Endothelial cell of umbilical vein (primary cell): Measurements from ENCODE around the gene MED13. TPM values are rescaled to one million over a fixed set of nuclear protein-coding genes. Genes with fewer than 3 reads are reported as not detected.

ENCODE experiments used
- BruUV-seq: library from RNA; stranded (reverse); fragments of 400-500 nt; replicated peaks from 2 replicates; lab custom pipeline; 2021; lab: Mats Ljungman, UMichigan
- CTCF ChIA-PET: fragments of 300-600, 350-600 bp; sonication (Branson Sonifier 250); formaldehyde crosslinking; loops from one replicate; lab custom pipeline; 2021; ENCODE audit warnings: antibody characterized with exemption, inconsistent platforms; lab: Charles Lee
- POLR2A ChIA-PET: fragments of 300-600, 350-600 bp; sonication (Branson Sonifier 250); formaldehyde crosslinking; loops from one replicate; lab custom pipeline; 2021; ENCODE audit warnings: antibody characterized with exemption, inconsistent platforms; lab: Charles Lee
- DNase-seq: peaks from one replicate; pipeline ENCODE4 v3.0.0-alpha.2; 2011; ENCODE audit warnings: low read depth, low spot score
- FAIRE-seq: peaks from 2 replicates; lab custom pipeline; 2011; peaks lifted over from hg19 to GRCh38; lab: Jason Lieb, UNC
- H2AFZ ChIP-seq: 2 replicates; pipeline ENCODE4 v1.6.0; 2012; ENCODE audit warnings: low read depth, low read length, control low read depth, inconsistent platforms
- H3K27ac ChIP-seq: 2 replicates; pipeline ENCODE4 v1.5.1; 2011; ENCODE audit warnings: low read depth, mild to moderate bottlenecking, control low read depth, low read length, moderate library complexity; ENCODE audit not compliant: insufficient read depth
- H3K27me3 ChIP-seq, 2 experiments: 2 replicates each; pipeline versions ENCODE4 v1.6.0 to v1.6.1; 2011; ENCODE audit warnings: low read length in 2 of 2, mixed read lengths in 1 of 2; ENCODE audit not compliant: control insufficient read depth in 2 of 2, insufficient read depth in 2 of 2
- H3K36me3 ChIP-seq, 2 experiments: 2 replicates in 1 of 2; 3 replicates in 1 of 2; pipeline ENCODE4 v1.5.1; 2011; ENCODE audit warnings: low read length in 2 of 2, mild to moderate bottlenecking in 1 of 2, moderate library complexity in 1 of 2; ENCODE audit not compliant: control insufficient read depth in 2 of 2, insufficient read depth in 2 of 2; ENCODE audit errors: extremely low read depth in 1 of 2
- H3K4me1 ChIP-seq: 3 replicates; pipeline ENCODE4 v1.5.1; 2011; ENCODE audit warnings: mild to moderate bottlenecking, low read length; ENCODE audit not compliant: control insufficient read depth, insufficient read depth; ENCODE audit errors: extremely low read depth
- H3K4me2 ChIP-seq: 2 replicates; pipeline ENCODE4 v1.6.1; 2011; ENCODE audit warnings: low read length, control low read depth, mixed read lengths; ENCODE audit not compliant: insufficient read depth
- H3K4me3 ChIP-seq, 3 experiments: fragments of 200-600 bp in 1 of 3; sonication (generic), shearing (Covaris generic) in 1 of 3; replicated peaks in 1 of 3; 2 replicates each; pipeline ENCODE4 v1.5.1; 2011 to 2016; ENCODE audit warnings: control low read depth in 3 of 3, low read length in 3 of 3, mild to moderate bottlenecking in 2 of 3, inconsistent platforms in 1 of 3, low read depth in 1 of 3, moderate library complexity in 1 of 3; ENCODE audit not compliant: insufficient read depth in 1 of 3
- H3K79me2 ChIP-seq: 2 replicates; pipeline ENCODE4 v1.6.0; 2012; ENCODE audit warnings: low read length, inconsistent platforms; ENCODE audit not compliant: control insufficient read depth, insufficient read depth
- H3K9ac ChIP-seq: replicated peaks from 2 replicates; pipeline ENCODE3; 2011; ENCODE audit warnings: low read length, control low read depth; ENCODE audit not compliant: insufficient read depth; ENCODE audit errors: extremely low read depth
- H3K9me1 ChIP-seq: replicated peaks from 3 replicates; pipeline ENCODE4 v1.6.0; 2011; ENCODE audit warnings: mild to moderate bottlenecking, low read length; ENCODE audit not compliant: control insufficient read depth, insufficient read depth; ENCODE audit errors: extremely low read depth
- H3K9me3 ChIP-seq: replicated peaks from 2 replicates; pipeline ENCODE4 v1.5.1; 2012; ENCODE audit warnings: low read length, inconsistent platforms; ENCODE audit not compliant: control insufficient read depth, insufficient read depth
- H4K20me1 ChIP-seq: replicated peaks from 2 replicates; pipeline ENCODE3; 2011; ENCODE audit warnings: mild to moderate bottlenecking, low read length; ENCODE audit not compliant: control insufficient read depth, insufficient read depth; ENCODE audit errors: extremely low read depth
- EZH2 ChIP-seq: IDR thresholded peaks from 2 replicates; pipeline ENCODE4 v1.6.1; 2012; ENCODE audit warnings: borderline replicate concordance, low read depth, mild to moderate bottlenecking, moderate library complexity, low read length, inconsistent platforms; ENCODE audit not compliant: severe bottlenecking
- JUN ChIP-seq: IDR thresholded peaks from 2 replicates; pipeline ENCODE4 v1.6.1; 2011; ENCODE audit warnings: borderline replicate concordance, low read depth; ENCODE audit not compliant: insufficient read length, insufficient read depth
- MAX ChIP-seq: IDR thresholded peaks from 2 replicates; pipeline ENCODE4 v1.6.1; 2011; ENCODE audit not compliant: insufficient read depth, insufficient read length
- MYC ChIP-seq: IDR thresholded peaks from one replicate; pipeline ENCODE4 v1.6.1; 2011; ENCODE audit warnings: mild to moderate bottlenecking, low read depth, low read length
- POLR2AphosphoS5 ChIP-seq: IDR thresholded peaks from 2 replicates; pipeline ENCODE4 v1.6.1; 2012; ENCODE audit warnings: low read depth, mild to moderate bottlenecking, control low read depth, low read length, moderate library complexity; ENCODE audit not compliant: insufficient read depth
- dilution Hi-C: fragments of 300-500 bp; cut with MboI; formaldehyde crosslinking; loops from one replicate; pipeline ENCODE4 v1.15.0; 2019; ENCODE audit warnings: low sequenced_read_pairs; ENCODE audit not compliant: extremely low pct_ligation_motif_present
- intact Hi-C: fragments of 100-400 bp; cut with micrococcal nuclease; formaldehyde crosslinking; loops from one replicate; pipeline ENCODE4 v1.10.0; 2022
- polyA plus RNA-seq, 4 experiments: library from polyadenylated mRNA; depleted of rRNA in 3 of 4; stranded (reverse) in 3 of 4; unstranded in 1 of 4; fragments of >200 nt; gene quantifications; 2 replicates each; pipeline versions ENCODE4 v1.2.1 to v1.2.3, GENCODE V29; 2011 to 2012; ENCODE audit warnings: missing spikeins in 1 of 4
- total RNA-seq: library from RNA; stranded (reverse); gene quantifications from 2 replicates; pipeline ENCODE4 v1.2.3, GENCODE V29; 2021
- TF ChIP-seq, protein P1 (sequence below), 2 donors: IDR thresholded peaks; 1 replicate in 1 of 2; 2 replicates in 1 of 2; pipeline ENCODE4 v1.5.1; 2011; ENCODE audit warnings: low read length in 2 of 2, mild to moderate bottlenecking in 2 of 2, moderate library complexity in 2 of 2, control low read depth in 1 of 2, inconsistent platforms in 1 of 2, low read depth in 1 of 2; ENCODE audit not compliant: insufficient read depth in 1 of 2; ENCODE audit errors: extremely low read depth in 1 of 2

Gene MED13
- total and polyA plus RNA-seq, 2 donors (not counting 3 experiments of a cell fraction or from before 2014, with no cell fraction given): 11.6 to 49.6 TPM

DNA sequence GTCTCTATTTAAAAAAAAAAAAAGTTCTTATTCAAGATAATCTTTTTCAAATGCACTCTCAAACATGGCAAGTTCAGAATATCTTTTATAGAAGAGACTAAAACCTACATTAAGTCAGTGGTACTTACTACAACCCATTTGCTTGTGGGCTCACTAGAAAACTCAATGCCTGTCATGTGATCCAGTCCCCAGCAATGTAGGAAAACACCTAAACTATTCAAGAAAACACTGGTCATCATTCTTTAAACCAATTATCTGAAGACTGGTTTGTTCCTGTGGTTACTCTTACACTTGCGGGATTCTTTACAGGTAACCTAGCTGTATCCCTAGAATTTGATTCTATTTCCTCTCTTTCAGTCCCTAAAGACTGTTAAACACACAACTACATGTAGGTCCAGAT, 19.6 kb downstream of the MED13 start:
- peaks cover 9% of the 10 kb centered on the region for H4K20me1 ChIP-seq
- no peak overlapping the region for H2AFZ ChIP-seq
- BruUV-seq: no TSS peak
- ChIA-PET POLR2A (no interaction called here), CTCF (interaction anchor here (2.4 kb wide), 1 partner anchor 21 kb away, joined by 7 read pairs; no protein-coding TSS in a partner anchor)
- H3K27ac ChIP-seq: no peak overlapping the region
- H3K4me3 ChIP-seq: no peak overlapping the region
- H3K79me2 ChIP-seq: peaks cover 70% of the 10 kb centered on the region
- TF ChIP-seq, protein P1, sequence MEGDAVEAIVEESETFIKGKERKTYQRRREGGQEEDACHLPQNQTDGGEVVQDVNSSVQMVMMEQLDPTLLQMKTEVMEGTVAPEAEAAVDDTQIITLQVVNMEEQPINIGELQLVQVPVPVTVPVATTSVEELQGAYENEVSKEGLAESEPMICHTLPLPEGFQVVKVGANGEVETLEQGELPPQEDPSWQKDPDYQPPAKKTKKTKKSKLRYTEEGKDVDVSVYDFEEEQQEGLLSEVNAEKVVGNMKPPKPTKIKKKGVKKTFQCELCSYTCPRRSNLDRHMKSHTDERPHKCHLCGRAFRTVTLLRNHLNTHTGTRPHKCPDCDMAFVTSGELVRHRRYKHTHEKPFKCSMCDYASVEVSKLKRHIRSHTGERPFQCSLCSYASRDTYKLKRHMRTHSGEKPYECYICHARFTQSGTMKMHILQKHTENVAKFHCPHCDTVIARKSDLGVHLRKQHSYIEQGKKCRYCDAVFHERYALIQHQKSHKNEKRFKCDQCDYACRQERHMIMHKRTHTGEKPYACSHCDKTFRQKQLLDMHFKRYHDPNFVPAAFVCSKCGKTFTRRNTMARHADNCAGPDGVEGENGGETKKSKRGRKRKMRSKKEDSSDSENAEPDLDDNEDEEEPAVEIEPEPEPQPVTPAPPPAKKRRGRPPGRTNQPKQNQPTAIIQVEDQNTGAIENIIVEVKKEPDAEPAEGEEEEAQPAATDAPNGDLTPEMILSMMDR (IDR thresholded peaks at IDR 0.05; ENCODE audit: extremely low read depth in 1 of 2, insufficient read depth in 1 of 2, low read depth in 1 of 2, low read length in 2 of 2): no peak
- no peak for TF ChIP-seq EZH2
- TF ChIP-seq MYC: no peak
- no peak for TF ChIP-seq JUN
- no peak for TF ChIP-seq MAX
- TF ChIP-seq POLR2AphosphoS5: no peak
- no peaks in the 10 kb centered on the region for H3K4me1 ChIP-seq
- no peak overlapping the region for H3K9ac ChIP-seq
- H3K9me1 ChIP-seq: no peaks in the 10 kb centered on the region
- intact Hi-C loops: no loop called here
- dilution Hi-C loops: no loop called here
- H3K4me2 ChIP-seq: no peak overlapping the region
- H3K27me3 ChIP-seq: no peaks in the 10 kb centered on the region
- no peak for FAIRE-seq
- no peak for DNase-seq
- H3K36me3 ChIP-seq: peaks cover 2 to 4% of the 10 kb centered on the region in 2 experiments
- no peaks in the 10 kb centered on the region for H3K9me3 ChIP-seq
